ENCODE results near the gene SYTL4. TPM values are rescaled to one million over a fixed set of nuclear protein-coding genes. Genes with fewer than 3 reads are reported as not detected.

SYTL4 gene
- total and polyA plus RNA-seq, 2 of the 13 experiments (the other 11 are each of a cell fraction or from before 2014, with no cell fraction given): 0.41 to 0.73 TPM

DNA sequence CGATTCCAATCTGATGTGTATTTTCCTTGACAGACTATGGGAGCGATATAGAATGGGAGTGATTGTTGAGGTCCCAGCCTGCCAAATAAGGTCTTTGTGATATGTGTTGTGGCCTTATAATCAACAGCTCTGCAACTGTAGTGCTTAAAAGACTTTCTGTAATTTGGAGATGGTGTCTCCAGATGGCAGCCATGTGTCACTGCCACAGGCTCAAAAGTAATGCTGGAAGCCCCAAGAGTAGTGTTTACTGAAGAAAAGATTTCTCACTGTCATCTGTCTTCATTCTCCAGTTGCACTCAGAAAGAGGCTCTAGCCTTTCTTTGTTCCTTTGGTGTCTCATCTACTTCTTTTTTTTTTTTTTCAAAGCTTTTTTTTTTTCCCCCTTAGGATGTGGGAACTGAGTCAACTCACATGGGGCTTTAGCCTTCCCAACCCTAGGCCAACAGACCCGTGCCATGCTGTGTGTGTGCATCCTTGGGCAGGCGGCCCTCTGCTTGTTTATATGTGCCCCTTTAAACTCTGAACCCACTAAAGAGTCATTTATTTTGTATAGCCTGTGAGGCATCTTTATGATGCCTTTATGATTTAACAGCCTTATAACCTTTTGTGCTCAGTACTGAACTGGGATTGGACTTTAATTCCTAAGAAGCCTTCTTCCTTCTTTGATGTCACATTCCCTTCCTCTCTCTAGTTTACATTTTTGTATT, 72.3 kb downstream of the SYTL4 start:
- POLR2A ChIA-PET: interaction anchor here (1.7 kb wide), 1 partner anchor 10 kb away, joined by 8 read pairs; no protein-coding TSS in a partner anchor
- H2AFZ ChIP-seq (ENCODE audit: low read length): no peak overlapping the region
- no peak for DNase-seq (ENCODE audit: low spot score)
- intact Hi-C loops (cut with micrococcal nuclease; ENCODE audit: unreplicated experiment): no loop called here
- H3K79me2 ChIP-seq (ENCODE audit: insufficient read depth, low read length): no peaks in the 10 kb centered on the region
- H3K4me1 ChIP-seq (ENCODE audit: insufficient read depth, low read length): peaks cover 26% of the 10 kb centered on the region
- no peak overlapping the region for H3K4me3 ChIP-seq (replicated peaks in 1 of 3; ENCODE audit: insufficient read depth in 1 of 3, low read depth in 2 of 3, low read length in 3 of 3)
- no peaks in the 10 kb centered on the region for H3K36me3 ChIP-seq (replicated peaks in 1 of 2; ENCODE audit: control insufficient read depth in 1 of 2, insufficient read depth in 2 of 2, low read length in 2 of 2)
- CTCF ChIA-PET (ENCODE audit: low intra/inter-chr PET ratio, low total read pairs): no interaction called here
- no peak; the same call in 2 of the 3 replicates for ATAC-seq
- H3K27me3 ChIP-seq (ENCODE audit: control insufficient read depth in 1 of 2, insufficient read depth in 2 of 2, low read length in 2 of 2): no peaks in the 10 kb centered on the region
- WGBS (ENCODE audit: low lambda C conversion rate): 58% methylated on average over 4 of the region's 4 CpGs
- in situ Hi-C loops (cut with HindIII; ENCODE audit: extremely low pct_ligation_motif_present, low pct_unique_long_range_greater_than_20kb): no loop called here
- H3K4me2 ChIP-seq (ENCODE audit: low read depth, low read length): peak overlapping the region; percentile 51
- TF ChIP-seq, protein P1, sequence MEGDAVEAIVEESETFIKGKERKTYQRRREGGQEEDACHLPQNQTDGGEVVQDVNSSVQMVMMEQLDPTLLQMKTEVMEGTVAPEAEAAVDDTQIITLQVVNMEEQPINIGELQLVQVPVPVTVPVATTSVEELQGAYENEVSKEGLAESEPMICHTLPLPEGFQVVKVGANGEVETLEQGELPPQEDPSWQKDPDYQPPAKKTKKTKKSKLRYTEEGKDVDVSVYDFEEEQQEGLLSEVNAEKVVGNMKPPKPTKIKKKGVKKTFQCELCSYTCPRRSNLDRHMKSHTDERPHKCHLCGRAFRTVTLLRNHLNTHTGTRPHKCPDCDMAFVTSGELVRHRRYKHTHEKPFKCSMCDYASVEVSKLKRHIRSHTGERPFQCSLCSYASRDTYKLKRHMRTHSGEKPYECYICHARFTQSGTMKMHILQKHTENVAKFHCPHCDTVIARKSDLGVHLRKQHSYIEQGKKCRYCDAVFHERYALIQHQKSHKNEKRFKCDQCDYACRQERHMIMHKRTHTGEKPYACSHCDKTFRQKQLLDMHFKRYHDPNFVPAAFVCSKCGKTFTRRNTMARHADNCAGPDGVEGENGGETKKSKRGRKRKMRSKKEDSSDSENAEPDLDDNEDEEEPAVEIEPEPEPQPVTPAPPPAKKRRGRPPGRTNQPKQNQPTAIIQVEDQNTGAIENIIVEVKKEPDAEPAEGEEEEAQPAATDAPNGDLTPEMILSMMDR (CRISPR knock-in tag; IDR thresholded peaks at IDR 0.05): 0 out of 2 replicates have a peak, but pooled peaks have one; percentile 10
- TF ChIP-seq, protein P2, sequence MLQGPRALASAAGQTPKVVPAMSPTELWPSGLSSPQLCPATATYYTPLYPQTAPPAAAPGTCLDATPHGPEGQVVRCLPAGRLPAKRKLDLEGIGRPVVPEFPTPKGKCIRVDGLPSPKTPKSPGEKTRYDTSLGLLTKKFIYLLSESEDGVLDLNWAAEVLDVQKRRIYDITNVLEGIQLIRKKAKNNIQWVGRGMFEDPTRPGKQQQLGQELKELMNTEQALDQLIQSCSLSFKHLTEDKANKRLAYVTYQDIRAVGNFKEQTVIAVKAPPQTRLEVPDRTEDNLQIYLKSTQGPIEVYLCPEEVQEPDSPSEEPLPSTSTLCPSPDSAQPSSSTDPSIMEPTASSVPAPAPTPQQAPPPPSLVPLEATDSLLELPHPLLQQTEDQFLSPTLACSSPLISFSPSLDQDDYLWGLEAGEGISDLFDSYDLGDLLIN (CRISPR knock-in tag; IDR thresholded peaks at IDR 0.05; ENCODE audit: borderline replicate concordance): no peak
- H3K27ac ChIP-seq (ENCODE audit: extremely low read length, insufficient read depth, low read length): no peak overlapping the region
- H3K9me3 ChIP-seq (ENCODE audit: low read length): no peaks in the 10 kb centered on the region
- H3K9ac ChIP-seq (ENCODE audit: insufficient read depth, low read depth, low read length): no peak overlapping the region
- FAIRE-seq: peak; percentile 4
- no TSS peak for BruUV-seq (replicated peaks)
- no peaks in the 10 kb centered on the region for H4K20me1 ChIP-seq (ENCODE audit: insufficient read depth, low read length)

DNA sequence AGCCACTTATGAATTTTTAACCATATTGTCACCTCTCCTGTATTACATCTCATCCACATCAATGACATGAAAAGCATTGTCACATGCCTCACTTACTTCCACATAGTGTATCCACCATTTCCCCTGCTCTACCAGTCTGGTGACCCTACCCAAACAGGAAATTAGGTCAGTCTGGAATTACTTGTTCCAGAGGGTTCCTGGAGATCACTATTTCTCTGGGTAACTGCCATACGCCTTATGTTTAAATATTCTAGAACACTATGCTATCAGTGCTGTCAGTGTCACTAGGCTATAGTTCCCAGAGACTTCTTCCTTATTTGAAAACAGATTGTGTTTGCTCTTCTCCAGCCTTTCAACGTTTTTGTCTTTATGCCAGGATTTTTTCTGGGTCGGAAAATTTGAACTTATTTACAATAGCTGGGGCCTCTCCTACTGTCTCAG, 73.0 kb downstream of the SYTL4 start:
- no peaks in the 10 kb centered on the region for H3K36me3 ChIP-seq (replicated peaks in 1 of 2; ENCODE audit: control insufficient read depth in 1 of 2, insufficient read depth in 2 of 2, low read length in 2 of 2)
- peaks cover 32% of the 10 kb centered on the region for H3K4me1 ChIP-seq (ENCODE audit: insufficient read depth, low read length)
- in situ Hi-C loops (cut with HindIII; ENCODE audit: extremely low pct_ligation_motif_present, low pct_unique_long_range_greater_than_20kb): no loop called here
- peak overlapping the region; percentile 16 for H3K27ac ChIP-seq (ENCODE audit: extremely low read length, insufficient read depth, low read length)
- H3K79me2 ChIP-seq (ENCODE audit: insufficient read depth, low read length): no peaks in the 10 kb centered on the region
- BruUV-seq (replicated peaks): no TSS peak
- intact Hi-C loops (cut with micrococcal nuclease; ENCODE audit: unreplicated experiment): no loop called here
- no peaks in the 10 kb centered on the region for H3K9me3 ChIP-seq (ENCODE audit: low read length)
- H4K20me1 ChIP-seq (ENCODE audit: insufficient read depth, low read length): no peaks in the 10 kb centered on the region
- no peak overlapping the region for H3K4me3 ChIP-seq (replicated peaks in 1 of 3; ENCODE audit: insufficient read depth in 1 of 3, low read depth in 2 of 3, low read length in 3 of 3)
- 18% methylated on average over 3 of the region's 3 CpGs for WGBS (ENCODE audit: low lambda C conversion rate)
- no peaks in the 10 kb centered on the region for H3K27me3 ChIP-seq (ENCODE audit: control insufficient read depth in 1 of 2, insufficient read depth in 2 of 2, low read length in 2 of 2)
- peak overlapping the region; percentile 23 for H2AFZ ChIP-seq (ENCODE audit: low read length)
- CTCF ChIA-PET (ENCODE audit: low intra/inter-chr PET ratio, low total read pairs): no interaction called here
- no peak overlapping the region for H3K9ac ChIP-seq (ENCODE audit: insufficient read depth, low read depth, low read length)
- H3K4me2 ChIP-seq (ENCODE audit: low read depth, low read length): peak overlapping the region; percentile 51
- FAIRE-seq (peak; percentile 37), DNase-seq (ENCODE audit: low spot score) (no peak), ATAC-seq (no peak; the same call in 2 of the 3 replicates)
- POLR2A ChIA-PET: interaction anchor here (1.7 kb wide), 1 partner anchor 10 kb away, joined by 8 read pairs; no protein-coding TSS in a partner anchor
- TF ChIP-seq, protein P3, sequence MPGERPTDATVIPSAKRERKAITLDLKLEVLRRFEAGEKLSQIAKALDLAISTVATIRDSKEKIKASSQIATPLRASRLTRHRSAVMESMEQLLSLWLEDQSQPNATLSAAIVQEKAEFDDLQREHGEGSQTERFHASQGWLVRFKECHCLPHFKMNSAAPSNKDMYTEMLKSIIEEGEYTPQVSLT (CRISPR knock-in tag; IDR thresholded peaks at IDR 0.05; ENCODE audit: borderline replicate concordance, low read depth): no peak
- TF ChIP-seq SOX13 (IDR thresholded peaks at IDR 0.05) (no peak), SOX13 (CRISPR knock-in tag; conservative IDR thresholded peaks at IDR 0.05 in 1 of 2, IDR thresholded peaks at IDR 0.05 in 1 of 2) (0 out of 4 replicates have a peak, but pooled peaks of 1 of the 2 experiments have one; percentile 6), ZNF350 (CRISPR knock-in tag; IDR thresholded peaks at IDR 0.05; ENCODE audit: borderline replicate concordance, low read depth) (no peak)
- TF ChIP-seq, protein P4, sequence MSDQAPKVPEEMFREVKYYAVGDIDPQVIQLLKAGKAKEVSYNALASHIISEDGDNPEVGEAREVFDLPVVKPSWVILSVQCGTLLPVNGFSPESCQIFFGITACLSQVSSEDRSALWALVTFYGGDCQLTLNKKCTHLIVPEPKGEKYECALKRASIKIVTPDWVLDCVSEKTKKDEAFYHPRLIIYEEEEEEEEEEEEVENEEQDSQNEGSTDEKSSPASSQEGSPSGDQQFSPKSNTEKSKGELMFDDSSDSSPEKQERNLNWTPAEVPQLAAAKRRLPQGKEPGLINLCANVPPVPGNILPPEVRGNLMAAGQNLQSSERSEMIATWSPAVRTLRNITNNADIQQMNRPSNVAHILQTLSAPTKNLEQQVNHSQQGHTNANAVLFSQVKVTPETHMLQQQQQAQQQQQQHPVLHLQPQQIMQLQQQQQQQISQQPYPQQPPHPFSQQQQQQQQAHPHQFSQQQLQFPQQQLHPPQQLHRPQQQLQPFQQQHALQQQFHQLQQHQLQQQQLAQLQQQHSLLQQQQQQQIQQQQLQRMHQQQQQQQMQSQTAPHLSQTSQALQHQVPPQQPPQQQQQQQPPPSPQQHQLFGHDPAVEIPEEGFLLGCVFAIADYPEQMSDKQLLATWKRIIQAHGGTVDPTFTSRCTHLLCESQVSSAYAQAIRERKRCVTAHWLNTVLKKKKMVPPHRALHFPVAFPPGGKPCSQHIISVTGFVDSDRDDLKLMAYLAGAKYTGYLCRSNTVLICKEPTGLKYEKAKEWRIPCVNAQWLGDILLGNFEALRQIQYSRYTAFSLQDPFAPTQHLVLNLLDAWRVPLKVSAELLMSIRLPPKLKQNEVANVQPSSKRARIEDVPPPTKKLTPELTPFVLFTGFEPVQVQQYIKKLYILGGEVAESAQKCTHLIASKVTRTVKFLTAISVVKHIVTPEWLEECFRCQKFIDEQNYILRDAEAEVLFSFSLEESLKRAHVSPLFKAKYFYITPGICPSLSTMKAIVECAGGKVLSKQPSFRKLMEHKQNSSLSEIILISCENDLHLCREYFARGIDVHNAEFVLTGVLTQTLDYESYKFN (CRISPR knock-in tag; conservative IDR thresholded peaks at IDR 0.05): 0 out of 2 replicates have a peak, but pooled peaks have one; percentile 19

Measured in HepG2 (cell line).